HepG2 (cell line): ENCODE results near the gene RNF222. TPM values are rescaled to one million over a fixed set of nuclear protein-coding genes. Genes with fewer than 3 reads are reported as not detected.
A peak's percentile ranks its signal among the peaks of the same experiment; 100 is the strongest.

Experiments used
- ELF3 ChIP-seq: IDR thresholded peaks from 2 replicates; pipeline ENCODE4 v1.6.1; 2016; ENCODE audit warnings: missing genetic modification reagents, missing compliant biosample characterization
- FOSL2 ChIP-seq: sonication (generic); formaldehyde crosslinking; IDR thresholded peaks from 2 replicates; pipeline ENCODE4 v1.4.0; 2020; ENCODE audit warnings: missing genetic modification reagents
- HCFC1 ChIP-seq: fragments of 150-350 bp; IDR thresholded peaks from 2 replicates; pipeline ENCODE4 v1.6.1; 2014; ENCODE audit warnings: low read depth, low read length
- HDAC2 ChIP-seq: sonication (generic); formaldehyde crosslinking; IDR thresholded peaks from 2 replicates; pipeline ENCODE4 v1.4.0; 2020; ENCODE audit warnings: missing genetic modification reagents
- NR2F2 ChIP-seq: IDR thresholded peaks from 2 replicates; pipeline ENCODE4 v1.6.1; 2012; ENCODE audit warnings: low read depth, inconsistent platforms, borderline replicate concordance
- PPARG ChIP-seq: conservative IDR thresholded peaks from 2 replicates; pipeline ENCODE4 v1.6.1; 2016; ENCODE audit warnings: missing biosample characterization, missing genetic modification reagents
- PTBP1 ChIP-seq: fragments of 200-400 bp; formaldehyde crosslinking; IDR thresholded peaks from 2 replicates; pipeline ENCODE4 v1.6.1; 2018; ENCODE audit warnings: low read length, low read depth; ENCODE audit not compliant: poor library complexity, severe bottlenecking
- RBM39 ChIP-seq: fragments of 200-400 bp; formaldehyde crosslinking; IDR thresholded peaks from one replicate; pipeline ENCODE4 v1.6.1; 2018; ENCODE audit warnings: antibody characterized with exemption, mild to moderate bottlenecking, low read depth, low read length; ENCODE audit not compliant: poor library complexity, severe bottlenecking
- RXRA ChIP-seq: sonication (generic); formaldehyde crosslinking; IDR thresholded peaks from 2 replicates; pipeline ENCODE4 v1.5.1; 2020; ENCODE audit warnings: missing genetic modification reagents
- SNAI1 ChIP-seq: sonication (generic); formaldehyde crosslinking; IDR thresholded peaks from 2 replicates; pipeline ENCODE4 v1.5.0; 2020; ENCODE audit warnings: mild to moderate bottlenecking, missing genetic modification reagents, borderline replicate concordance
- SPEN ChIP-seq: sonication (generic); formaldehyde crosslinking; IDR thresholded peaks from 2 replicates; pipeline ENCODE4 v1.5.1; 2020; ENCODE audit warnings: low read depth, mild to moderate bottlenecking, missing genetic modification reagents
- TCF7L2 ChIP-seq: IDR thresholded peaks from 2 replicates; pipeline ENCODE4 v1.6.1; 2011; ENCODE audit warnings: mild to moderate bottlenecking, low read depth, low read length, moderate library complexity
- ZBTB38 ChIP-seq: sonication (generic); formaldehyde crosslinking; IDR thresholded peaks from 2 replicates; pipeline ENCODE4 v1.5.1; 2020; ENCODE audit warnings: mild to moderate bottlenecking, missing genetic modification reagents
- ZFP36 ChIP-seq: fragments of 150-350 bp; IDR thresholded peaks from 2 replicates; pipeline ENCODE4 v1.6.1; 2018; ENCODE audit warnings: borderline replicate concordance, low read length, low read depth; ENCODE audit not compliant: partially characterized antibody
- ZNF121 ChIP-seq: sonication (generic); formaldehyde crosslinking; IDR thresholded peaks from 2 replicates; pipeline ENCODE4 v1.5.0; 2020; ENCODE audit warnings: mild to moderate bottlenecking, missing genetic modification reagents
- ZNF136 ChIP-seq: sonication (generic); formaldehyde crosslinking; IDR thresholded peaks from 2 replicates; pipeline ENCODE4 v1.8.1; 2022; ENCODE audit warnings: low read depth, mild to moderate bottlenecking, moderate library complexity, missing genetic modification reagents
- ZNF296 ChIP-seq: sonication (generic); formaldehyde crosslinking; conservative IDR thresholded peaks from 2 replicates; pipeline ENCODE4 v1.5.0; 2020; ENCODE audit warnings: mild to moderate bottlenecking, missing genetic modification reagents
- ZNF460 ChIP-seq: sonication (generic); formaldehyde crosslinking; IDR thresholded peaks from 2 replicates; pipeline ENCODE4 v1.5.1; 2020; ENCODE audit warnings: missing genetic modification reagents, mild to moderate bottlenecking, borderline replicate concordance
- ZNF737 ChIP-seq: sonication (generic); formaldehyde crosslinking; IDR thresholded peaks from 2 replicates; pipeline ENCODE4 v1.5.0; 2020; ENCODE audit warnings: missing genetic modification reagents, mild to moderate bottlenecking, borderline replicate concordance
- ZNF816 ChIP-seq: sonication (generic); formaldehyde crosslinking; IDR thresholded peaks from 2 replicates; pipeline ENCODE4 v1.8.0; 2022; ENCODE audit warnings: missing genetic modification reagents, mild to moderate bottlenecking, borderline replicate concordance
- polyA plus RNA-seq, 8 experiments: library from polyadenylated mRNA; depleted of rRNA in 3 of 8; stranded (reverse) in 7 of 8; unstranded in 1 of 8; fragments of >200 nt; fragmentation: Illumina TruSeq in 4 of 8; extraction: Trizol in 4 of 8; gene quantifications; 2 replicates each; pipeline versions ENCODE4 v1.2.1 to v1.2.3, GENCODE V29; 2011 to 2016; ENCODE audit warnings: low read depth in 4 of 8, missing spikeins in 1 of 8, mixed read lengths in 1 of 8; ENCODE audit not compliant: insufficient read depth in 1 of 8
- total RNA-seq, 5 experiments: library from RNA; depleted of rRNA; stranded (reverse); fragments of >200 nt; fragmentation: Illumina TruSeq; extraction: Trizol; gene quantifications; 2 replicates each; pipeline ENCODE4 v1.2.3, GENCODE V29; 2016; ENCODE audit warnings: low read depth in 1 of 5
- TF ChIP-seq, protein P1 (sequence below): sonication (generic); formaldehyde crosslinking; IDR thresholded peaks from 2 replicates; pipeline ENCODE4 v1.4.0; 2020; ENCODE audit warnings: mild to moderate bottlenecking, missing genetic modification reagents
- TF ChIP-seq, protein P2 (sequence below): sonication (generic); formaldehyde crosslinking; IDR thresholded peaks from 2 replicates; pipeline ENCODE4 v1.5.0; 2020; ENCODE audit warnings: missing genetic modification reagents
- TF ChIP-seq, protein P3 (sequence below): sonication (generic); formaldehyde crosslinking; IDR thresholded peaks from 2 replicates; pipeline ENCODE4 v1.5.0; 2020; ENCODE audit warnings: missing genetic modification reagents
- TF ChIP-seq, protein P4 (sequence below): sonication (generic); formaldehyde crosslinking; IDR thresholded peaks from 2 replicates; pipeline ENCODE4 v1.4.0; 2020; ENCODE audit warnings: missing genetic modification reagents

The RNF222 gene
- total and polyA plus RNA-seq, 2 of the 13 experiments (the other 11 are each of a cell fraction or from before 2014, with no cell fraction given): not detected

DNA sequence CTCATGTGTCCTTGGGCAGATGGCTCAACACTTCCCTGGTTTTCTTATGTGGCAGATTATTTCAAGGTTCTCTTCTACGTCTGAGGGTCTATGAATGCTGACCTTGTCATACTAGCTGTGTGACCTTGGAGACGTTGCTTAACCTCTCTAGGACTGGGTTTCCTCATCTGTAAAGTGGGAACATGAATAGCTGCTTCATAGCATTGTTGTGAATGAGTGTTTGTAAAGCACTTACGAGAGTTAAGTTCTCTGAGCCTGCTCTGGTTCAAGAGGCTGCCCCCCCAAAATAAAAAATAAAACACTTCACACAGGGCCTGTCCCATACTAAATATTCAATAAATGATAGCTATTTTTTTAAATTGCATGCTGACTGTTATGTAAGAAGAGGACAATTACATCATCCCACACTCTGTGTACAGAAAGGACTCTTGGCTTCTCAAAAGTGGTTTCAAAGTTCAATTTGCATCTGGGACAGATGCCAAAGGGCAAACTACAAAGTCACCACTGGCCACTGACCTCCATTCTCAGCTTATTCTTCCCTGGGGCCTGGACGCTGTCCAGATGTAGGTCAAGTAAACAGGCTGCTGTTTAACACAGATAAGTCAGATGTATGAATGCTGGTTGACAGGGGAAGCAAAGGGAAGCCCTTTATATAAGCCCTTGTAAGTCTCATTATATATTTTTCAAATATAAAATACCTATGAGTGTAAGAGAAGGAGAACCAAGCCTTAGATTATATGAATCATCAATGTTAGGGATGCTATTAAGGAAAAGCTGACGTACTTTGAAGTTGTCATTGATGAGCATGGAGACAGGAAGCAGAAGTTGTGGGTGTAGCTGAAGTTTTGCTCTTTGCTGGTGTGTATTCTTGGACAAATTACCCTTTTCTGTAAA, 22.7 kb upstream of the RNF222 start (continued):
- TF ChIP-seq ZNF136 (CRISPR knock-in tag) (no peak), ZNF816 (CRISPR knock-in tag) (no peak; the same call in 1 of the 2 replicates), NR2F2 (peak; percentile 98), ZBTB38 (CRISPR knock-in tag) (no peak), SPEN (CRISPR knock-in tag) (peak; percentile 79; the same call in 1 of the 2 replicates), HDAC2 (CRISPR knock-in tag) (peak; percentile 98), PTBP1 (no peak), ZNF460 (CRISPR knock-in tag) (peak; percentile 41; the same call in 1 of the 2 replicates), SNAI1 (CRISPR knock-in tag) (no peak), HCFC1 (no peak), FOSL2 (CRISPR knock-in tag) (peak; percentile 87), PPARG (peak; percentile 98), TCF7L2 (no peak), ZFP36 (no peak), ELF3 (peak; percentile 80), ZNF737 (CRISPR knock-in tag) (no peak), ZNF121 (no peak), ZNF296 (CRISPR knock-in tag) (no peak; the same call in 1 of the 2 replicates), RBM39 (no peak), RXRA (CRISPR knock-in tag) (peak; percentile 95; the same call in 1 of the 2 replicates)
- TF ChIP-seq, protein P1, sequence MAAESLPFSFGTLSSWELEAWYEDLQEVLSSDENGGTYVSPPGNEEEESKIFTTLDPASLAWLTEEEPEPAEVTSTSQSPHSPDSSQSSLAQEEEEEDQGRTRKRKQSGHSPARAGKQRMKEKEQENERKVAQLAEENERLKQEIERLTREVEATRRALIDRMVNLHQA: 0 out of 2 replicates have a peak, but pooled peaks have one; percentile 34
- TF ChIP-seq, protein P2, sequence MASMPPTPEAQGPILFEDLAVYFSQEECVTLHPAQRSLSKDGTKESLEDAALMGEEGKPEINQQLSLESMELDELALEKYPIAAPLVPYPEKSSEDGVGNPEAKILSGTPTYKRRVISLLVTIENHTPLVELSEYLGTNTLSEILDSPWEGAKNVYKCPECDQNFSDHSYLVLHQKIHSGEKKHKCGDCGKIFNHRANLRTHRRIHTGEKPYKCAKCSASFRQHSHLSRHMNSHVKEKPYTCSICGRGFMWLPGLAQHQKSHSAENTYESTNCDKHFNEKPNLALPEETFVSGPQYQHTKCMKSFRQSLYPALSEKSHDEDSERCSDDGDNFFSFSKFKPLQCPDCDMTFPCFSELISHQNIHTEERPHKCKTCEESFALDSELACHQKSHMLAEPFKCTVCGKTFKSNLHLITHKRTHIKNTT (CRISPR knock-in tag): no peak
- TF ChIP-seq, protein P3, sequence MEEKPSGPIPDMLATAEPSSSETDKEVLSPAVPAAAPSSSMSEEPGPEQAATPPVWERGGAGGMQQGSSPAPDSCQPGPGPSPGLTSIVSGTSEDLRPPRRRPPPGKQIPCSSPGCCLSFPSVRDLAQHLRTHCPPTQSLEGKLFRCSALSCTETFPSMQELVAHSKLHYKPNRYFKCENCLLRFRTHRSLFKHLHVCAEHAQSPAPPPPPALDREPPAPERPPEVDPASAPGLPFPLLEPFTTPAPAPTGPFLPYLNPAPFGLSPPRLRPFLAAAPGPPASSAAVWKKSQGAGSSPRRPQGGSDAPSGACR (CRISPR knock-in tag): peak; percentile 79; the same call in 1 of the 2 replicates
- TF ChIP-seq, protein P4, sequence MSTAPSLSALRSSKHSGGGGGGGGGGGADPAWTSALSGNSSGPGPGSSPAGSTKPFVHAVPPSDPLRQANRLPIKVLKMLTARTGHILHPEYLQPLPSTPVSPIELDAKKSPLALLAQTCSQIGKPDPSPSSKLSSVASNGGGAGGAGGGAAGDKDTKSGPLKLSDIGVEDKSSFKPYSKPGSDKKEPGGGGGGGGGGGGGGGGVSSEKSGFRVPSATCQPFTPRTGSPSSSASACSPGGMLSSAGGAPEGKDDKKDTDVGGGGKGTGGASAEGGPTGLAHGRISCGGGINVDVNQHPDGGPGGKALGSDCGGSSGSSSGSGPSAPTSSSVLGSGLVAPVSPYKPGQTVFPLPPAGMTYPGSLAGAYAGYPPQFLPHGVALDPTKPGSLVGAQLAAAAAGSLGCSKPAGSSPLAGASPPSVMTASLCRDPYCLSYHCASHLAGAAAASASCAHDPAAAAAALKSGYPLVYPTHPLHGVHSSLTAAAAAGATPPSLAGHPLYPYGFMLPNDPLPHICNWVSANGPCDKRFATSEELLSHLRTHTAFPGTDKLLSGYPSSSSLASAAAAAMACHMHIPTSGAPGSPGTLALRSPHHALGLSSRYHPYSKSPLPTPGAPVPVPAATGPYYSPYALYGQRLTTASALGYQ (CRISPR knock-in tag): peak; percentile 94
